K562 (cell line): ENCODE data around the gene ADAMTS14.

Experiments used
- KLF16 ChIP-seq: IDR thresholded peaks from 2 replicates; pipeline ENCODE4 v1.6.1; 2016; ENCODE audit warnings: antibody characterized with exemption
- POLR2AphosphoS5 ChIP-seq: IDR thresholded peaks from 2 replicates; pipeline ENCODE4 v1.6.1; 2011; ENCODE audit warnings: mild to moderate bottlenecking, low read depth, low read length, moderate library complexity; ENCODE audit not compliant: control insufficient read depth, insufficient read depth
- SOX6 ChIP-seq: fragments of 450-650 bp; IDR thresholded peaks from 2 replicates; pipeline ENCODE4 v1.6.1; 2014; ENCODE audit warnings: mild to moderate bottlenecking
- ZKSCAN1 ChIP-seq: fragments of 150-350 bp; IDR thresholded peaks from 2 replicates; pipeline ENCODE4 v1.6.1; 2016; ENCODE audit warnings: low read depth, low read length
- ZNF77 ChIP-seq: fragments of 250-450 bp; sonication (Bioruptor Pico); IDR thresholded peaks from 2 replicates; pipeline ENCODE4 v1.5.0; 2020
- TF ChIP-seq, protein P1 (sequence below), 3 experiments: IDR thresholded peaks in 2 of 3; conservative IDR thresholded peaks in 1 of 3; 2 replicates each; pipeline ENCODE4 v1.5.1; 2011 to 2012; ENCODE audit warnings: low read length in 3 of 3, mild to moderate bottlenecking in 3 of 3, control low read depth in 2 of 3, improper control_type of control experiment in 1 of 3, inconsistent platforms in 1 of 3, low read depth in 1 of 3, mixed read lengths in 1 of 3, moderate library complexity in 1 of 3; ENCODE audit not compliant: insufficient read depth in 2 of 3
- TF ChIP-seq, protein P2 (sequence below): fragments of 250-450 bp; sonication (Bioruptor Pico); IDR thresholded peaks from 2 replicates; pipeline ENCODE4 v1.4.0; 2020
- TF ChIP-seq, protein P3 (sequence below), 2 experiments: IDR thresholded peaks; 2 replicates each; pipeline ENCODE4 v1.6.1; 2012; ENCODE audit warnings: improper control_type of control experiment in 2 of 2, low read depth in 2 of 2, low read length in 2 of 2, borderline replicate concordance in 1 of 2

DNA sequence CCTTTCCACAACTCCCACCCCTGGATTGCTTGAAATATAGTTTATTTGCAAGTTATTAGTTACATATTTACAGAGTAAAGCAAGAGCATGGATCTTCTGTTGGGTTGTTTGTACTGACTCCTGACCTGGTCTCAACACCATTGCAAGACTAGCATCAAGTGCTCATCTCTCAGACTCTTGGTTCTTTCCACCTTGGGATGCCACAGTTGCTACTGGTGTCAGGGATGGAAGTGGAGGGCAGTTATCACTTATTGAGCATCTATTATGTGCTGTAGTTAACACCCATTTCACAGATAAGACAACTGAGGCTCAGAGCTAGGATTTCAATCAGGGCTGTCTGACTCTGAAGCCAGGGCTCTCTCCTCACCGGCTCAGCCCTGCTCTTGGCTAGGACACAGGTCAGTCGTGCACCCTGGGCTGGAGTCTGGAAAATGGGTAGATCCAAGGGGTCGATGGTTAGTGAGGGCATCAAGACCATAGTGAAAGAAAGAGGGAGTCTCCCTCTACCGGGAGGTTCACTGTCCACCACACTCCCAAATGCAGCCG lies 614 bp upstream of the ADAMTS14 start:
- TF ChIP-seq, protein P1, sequence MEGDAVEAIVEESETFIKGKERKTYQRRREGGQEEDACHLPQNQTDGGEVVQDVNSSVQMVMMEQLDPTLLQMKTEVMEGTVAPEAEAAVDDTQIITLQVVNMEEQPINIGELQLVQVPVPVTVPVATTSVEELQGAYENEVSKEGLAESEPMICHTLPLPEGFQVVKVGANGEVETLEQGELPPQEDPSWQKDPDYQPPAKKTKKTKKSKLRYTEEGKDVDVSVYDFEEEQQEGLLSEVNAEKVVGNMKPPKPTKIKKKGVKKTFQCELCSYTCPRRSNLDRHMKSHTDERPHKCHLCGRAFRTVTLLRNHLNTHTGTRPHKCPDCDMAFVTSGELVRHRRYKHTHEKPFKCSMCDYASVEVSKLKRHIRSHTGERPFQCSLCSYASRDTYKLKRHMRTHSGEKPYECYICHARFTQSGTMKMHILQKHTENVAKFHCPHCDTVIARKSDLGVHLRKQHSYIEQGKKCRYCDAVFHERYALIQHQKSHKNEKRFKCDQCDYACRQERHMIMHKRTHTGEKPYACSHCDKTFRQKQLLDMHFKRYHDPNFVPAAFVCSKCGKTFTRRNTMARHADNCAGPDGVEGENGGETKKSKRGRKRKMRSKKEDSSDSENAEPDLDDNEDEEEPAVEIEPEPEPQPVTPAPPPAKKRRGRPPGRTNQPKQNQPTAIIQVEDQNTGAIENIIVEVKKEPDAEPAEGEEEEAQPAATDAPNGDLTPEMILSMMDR (IDR thresholded peaks at IDR 0.05 in 2 of 3, conservative IDR thresholded peaks at IDR 0.05 in 1 of 3; ENCODE audit: insufficient read depth in 2 of 3, low read depth in 1 of 3, low read length in 3 of 3) = peak; percentile 38 to 60 (median 46); a peak in 4 of 6 replicates
- TF ChIP-seq ZNF77 (CRISPR knock-in tag) (no peak), POLR2AphosphoS5 (no peak), ZKSCAN1 (peak; percentile 43; the same call in 1 of the 2 replicates), KLF16 (peak; percentile 23; the same call in 1 of the 2 replicates), SOX6 (peak; percentile 31; the same call in 1 of the 2 replicates)
- TF ChIP-seq, protein P2, sequence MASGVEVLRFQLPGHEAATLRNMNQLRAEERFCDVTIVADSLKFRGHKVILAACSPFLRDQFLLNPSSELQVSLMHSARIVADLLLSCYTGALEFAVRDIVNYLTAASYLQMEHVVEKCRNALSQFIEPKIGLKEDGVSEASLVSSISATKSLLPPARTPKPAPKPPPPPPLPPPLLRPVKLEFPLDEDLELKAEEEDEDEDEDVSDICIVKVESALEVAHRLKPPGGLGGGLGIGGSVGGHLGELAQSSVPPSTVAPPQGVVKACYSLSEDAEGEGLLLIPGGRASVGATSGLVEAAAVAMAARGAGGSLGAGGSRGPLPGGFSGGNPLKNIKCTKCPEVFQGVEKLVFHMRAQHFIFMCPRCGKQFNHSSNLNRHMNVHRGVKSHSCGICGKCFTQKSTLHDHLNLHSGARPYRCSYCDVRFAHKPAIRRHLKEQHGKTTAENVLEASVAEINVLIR = 0 out of 2 replicates have a peak, but pooled peaks have one; percentile 29
- TF ChIP-seq, protein P3, sequence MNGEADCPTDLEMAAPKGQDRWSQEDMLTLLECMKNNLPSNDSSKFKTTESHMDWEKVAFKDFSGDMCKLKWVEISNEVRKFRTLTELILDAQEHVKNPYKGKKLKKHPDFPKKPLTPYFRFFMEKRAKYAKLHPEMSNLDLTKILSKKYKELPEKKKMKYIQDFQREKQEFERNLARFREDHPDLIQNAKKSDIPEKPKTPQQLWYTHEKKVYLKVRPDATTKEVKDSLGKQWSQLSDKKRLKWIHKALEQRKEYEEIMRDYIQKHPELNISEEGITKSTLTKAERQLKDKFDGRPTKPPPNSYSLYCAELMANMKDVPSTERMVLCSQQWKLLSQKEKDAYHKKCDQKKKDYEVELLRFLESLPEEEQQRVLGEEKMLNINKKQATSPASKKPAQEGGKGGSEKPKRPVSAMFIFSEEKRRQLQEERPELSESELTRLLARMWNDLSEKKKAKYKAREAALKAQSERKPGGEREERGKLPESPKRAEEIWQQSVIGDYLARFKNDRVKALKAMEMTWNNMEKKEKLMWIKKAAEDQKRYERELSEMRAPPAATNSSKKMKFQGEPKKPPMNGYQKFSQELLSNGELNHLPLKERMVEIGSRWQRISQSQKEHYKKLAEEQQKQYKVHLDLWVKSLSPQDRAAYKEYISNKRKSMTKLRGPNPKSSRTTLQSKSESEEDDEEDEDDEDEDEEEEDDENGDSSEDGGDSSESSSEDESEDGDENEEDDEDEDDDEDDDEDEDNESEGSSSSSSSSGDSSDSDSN (IDR thresholded peaks at IDR 0.05; ENCODE audit: borderline replicate concordance in 1 of 2, low read depth in 2 of 2, low read length in 2 of 2) = no peak
